Activated naive CD4-positive, alpha-beta T cell treated with anti-CD3 and anti-CD28 coated beads, Interleukin-2, amount 10 ng/mL, durations not matched to agents 5 hours and 36 hours (primary cell): ENCODE data around the gene TAF1D. TPM values are rescaled to one million over a fixed set of nuclear protein-coding genes. Genes with fewer than 3 reads are reported as not detected.

Experiments used
- microRNA-seq: library from miRNA; unstranded; fragments of <30 nt; microRNA quantifications from one replicate; pipeline ENCODE4 v1.2.0, GENCODE V29; 2022; ENCODE audit warnings: borderline microRNAs expressed, borderline replicate concordance
- total RNA-seq, 2 experiments: library from RNA; stranded (reverse); gene quantifications; one replicate each; pipeline ENCODE4 v1.2.3, GENCODE V29; 2021

The TAF1D gene, protein sequence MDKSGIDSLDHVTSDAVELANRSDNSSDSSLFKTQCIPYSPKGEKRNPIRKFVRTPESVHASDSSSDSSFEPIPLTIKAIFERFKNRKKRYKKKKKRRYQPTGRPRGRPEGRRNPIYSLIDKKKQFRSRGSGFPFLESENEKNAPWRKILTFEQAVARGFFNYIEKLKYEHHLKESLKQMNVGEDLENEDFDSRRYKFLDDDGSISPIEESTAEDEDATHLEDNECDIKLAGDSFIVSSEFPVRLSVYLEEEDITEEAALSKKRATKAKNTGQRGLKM
- total RNA-seq, result 100 to 1,000 TPM; 144 to 161 TPM

DNA sequence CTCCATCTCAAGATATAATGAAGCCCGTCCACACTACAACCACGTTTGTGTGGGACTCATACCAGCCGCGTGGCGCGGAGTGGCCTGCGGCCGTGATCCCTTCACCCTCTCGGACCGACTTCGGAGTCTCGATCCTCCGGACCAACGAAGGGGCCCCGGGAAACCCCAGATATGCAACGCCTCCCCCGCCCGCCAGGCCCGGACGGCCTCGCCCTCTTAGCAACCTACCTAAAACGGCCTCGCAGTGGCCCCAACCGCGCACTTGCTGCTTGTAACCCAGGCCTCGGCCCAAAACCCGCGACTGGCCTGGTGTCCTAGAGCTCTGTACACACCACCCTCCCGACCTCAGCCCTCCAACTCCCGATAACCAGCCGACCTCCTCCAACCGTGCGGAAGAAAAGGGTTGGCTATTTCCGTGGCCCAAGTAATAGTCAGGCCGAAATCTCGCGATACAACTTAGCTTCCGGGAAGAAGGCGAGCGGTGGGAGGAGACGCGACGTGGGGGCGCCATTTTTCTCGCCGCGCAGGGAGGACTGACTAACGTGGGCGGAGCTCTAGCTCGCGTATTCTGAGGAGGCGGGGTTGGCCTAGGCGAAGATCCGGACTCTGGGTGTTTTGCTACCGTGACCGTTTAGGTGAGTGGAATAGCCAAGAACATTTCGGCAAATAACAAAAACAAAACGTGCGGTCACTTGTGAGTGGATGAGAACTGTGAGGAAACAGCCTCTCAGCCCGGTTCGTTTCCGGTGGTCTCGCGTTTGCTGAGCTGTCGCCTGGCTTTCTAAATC is at the start of gene TAF1D, which contains the start of gene C11orf54:
TAF1D (minus strand) TSS at position 402 of the 788 bp plus-strand sequence. CDS start 2,191 bp downstream, outside the sequence.
C11orf54 (plus strand) TSS at position 579 of the 788 bp plus-strand sequence. CDS start 5,722 bp downstream, outside the sequence.

DNA sequence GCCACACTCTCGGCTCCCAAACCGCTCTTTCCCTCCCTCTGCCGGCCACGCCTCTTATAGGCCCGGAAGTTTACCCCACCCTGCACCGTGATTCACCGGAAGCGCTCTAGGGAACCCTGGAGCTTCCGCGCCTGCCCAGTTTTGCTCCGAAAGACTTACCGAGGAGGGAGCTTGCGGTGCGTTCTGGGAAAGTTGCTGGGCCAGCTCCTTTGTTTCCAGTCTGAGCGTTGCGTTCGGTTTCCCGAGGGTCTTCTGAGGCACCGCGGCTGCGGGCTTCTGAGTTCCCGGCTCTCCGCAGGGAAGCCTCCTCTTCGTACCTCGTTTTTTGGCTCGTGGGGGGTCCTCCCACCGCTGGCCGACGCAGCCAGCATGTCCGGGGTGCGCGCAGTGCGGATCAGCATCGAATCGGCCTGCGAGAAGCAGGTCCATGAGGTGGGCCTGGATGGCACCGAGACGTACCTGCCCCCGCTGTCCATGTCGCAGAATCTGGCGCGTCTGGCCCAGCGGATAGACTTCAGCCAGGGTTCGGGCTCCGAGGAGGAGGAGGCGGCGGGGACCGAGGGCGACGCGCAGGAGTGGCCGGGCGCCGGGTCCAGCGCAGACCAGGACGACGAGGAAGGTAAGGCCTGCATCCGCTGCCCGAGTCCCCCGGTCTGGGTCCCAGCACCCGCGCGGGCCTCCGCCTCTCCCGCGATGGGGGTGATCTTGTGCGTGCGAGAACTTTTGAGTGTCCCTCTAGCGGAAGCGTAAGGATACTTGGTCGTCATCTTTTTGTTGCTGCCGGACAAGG is 43.0 kb upstream of the TAF1D start, which contains the start of gene MED17:
MED17 (plus strand) TSS at position 138 of the 790 bp plus-strand sequence; CDS start at position 370, 232 bp downstream.

Small RNAs within 50 kb of the gene (microRNA-seq; reads per million reads assigned to microRNA genes)
- gene MIR1304, result 10.0 reads per million, percentile 41 among the genes with 10 or more reads in this experiment

Other genes with a start within 250 kb of the TAF1D start
- 10 to 100 TPM; 21.9 to 24.0 TPM for gene SMCO4, start 198.1 kb downstream of the TAF1D start, total RNA-seq
- gene CEP295, start 79.8 kb downstream of the TAF1D start, total RNA-seq, result 10 to 100 TPM; 19.6 to 20.7 TPM
- gene C11orf54, start 177 bp upstream of the TAF1D start, total RNA-seq, result 10 to 100 TPM; 20.6 to 22.2 TPM
- 10 to 100 TPM; 32.1 to 36.4 TPM for gene MED17, start 42.8 kb upstream of the TAF1D start, total RNA-seq
- gene VSTM5, start 109.1 kb upstream of the TAF1D start, total RNA-seq, result not detected